ENCODE results near the gene PPP2R1B. TPM values are rescaled to one million over a fixed set of nuclear protein-coding genes. Genes with fewer than 3 reads are reported as not detected.
A peak's percentile ranks its signal among the peaks of the same experiment; 100 is the strongest.
"Not testable (repeated sequence)": the region's sequence is repeated elsewhere in the genome, so short reads cannot be mapped to it uniquely, and the experiment has no call there.

PPP2R1B gene
- total and polyA plus RNA-seq, 12 donors: 5.8 to 16.8 (median 10.7) TPM

GRCh38 chr11:111785886-111786412 is 19.8 kb upstream of the PPP2R1B start:
- Histone ChIP-seq H3K27me3 (no peaks in the 10 kb centered on the region), H3K4me3 (no peak overlapping the region), H3K36me3 (peaks cover 0 to 52% (median 0%) of the 10 kb centered on the region in 9 donors), H3K27ac (peak overlapping the region; percentile 38 to 94 (median 81)), H3K4me1 (peaks cover 0 to 58% (median 12%) of the 10 kb centered on the region in 9 donors), H3K9me3 (no peaks in the 10 kb centered on the region)
- intact Hi-C loops (cut with DNase I): loop anchor here in 2 of 10 donors (5.0 to 10.0 kb wide), 2 partner anchors 46 to 59 kb away; no protein-coding TSS in a partner anchor
- no peak for DNase-seq
- no peak for TF ChIP-seq CTCF (IDR thresholded peaks at IDR 0.05)
- ATAC-seq: peak in 7 of 8 donors; percentile 25 to 67 (median 34)
- 76 to 86% methylated on average over 2 of the region's 2 CpGs for WGBS, 2 donors

GRCh38 chr11:111785076-111785475 is 18.9 kb upstream of the PPP2R1B start:
- 36 to 48% methylated on average over 2 of the region's 2 CpGs for WGBS, 2 donors
- Histone ChIP-seq H3K4me3 (no peak overlapping the region), H3K4me1 (peaks cover 0 to 57% (median 12%) of the 10 kb centered on the region in 9 donors), H3K27me3 (no peaks in the 10 kb centered on the region), H3K36me3 (peaks cover 0 to 49% (median 0%) of the 10 kb centered on the region in 9 donors), H3K9me3 (no peaks in the 10 kb centered on the region), H3K27ac (peak overlapping the region; percentile 38 to 94 (median 81))
- TF ChIP-seq CTCF (IDR thresholded peaks at IDR 0.05): no peak
- intact Hi-C loops (cut with DNase I): loop anchor here in 2 of 10 donors (5.0 to 10.0 kb wide), 2 partner anchors 47 to 60 kb away; no protein-coding TSS in a partner anchor
- ATAC-seq (peak in 1 of 8 donors; percentile 9), DNase-seq (no peak)

- not testable (repeated sequence) for H3K27me3 ChIP-seq, DNase-seq, H3K9me3 ChIP-seq, H3K4me3 ChIP-seq, ATAC-seq
- intact Hi-C loops (cut with DNase I): loop anchor here in 3 of 10 donors (5.0 to 10.0 kb wide), 3 partner anchors 38 to 60 kb away; no protein-coding TSS in a partner anchor
- peaks cover 0 to 57% (median 12%) of the 10 kb centered on the region in 9 donors for H3K4me1 ChIP-seq
- H3K27ac ChIP-seq: peak overlapping the region in 8 of 10 donors; percentile 61 to 94 (median 86)
- 98 to 99% methylated on average over 10 of the region's 10 CpGs for WGBS, 2 donors
- peaks cover 0 to 47% (median 0%) of the 10 kb centered on the region in 9 donors for H3K36me3 ChIP-seq
Observed at GRCh38 chr11:111784311-111784710, 18.1 kb upstream of the PPP2R1B start.

GRCh38 chr11:111782109-111782741 is 16.0 kb upstream of the PPP2R1B start:
- DNase-seq: no peak
- peaks cover 0 to 40% (median 8%) of the 10 kb centered on the region in 9 donors for H3K4me1 ChIP-seq
- no peak for TF ChIP-seq CTCF (IDR thresholded peaks at IDR 0.05)
- no peak for ATAC-seq
- peaks cover 0 to 38% (median 0%) of the 10 kb centered on the region in 9 donors for H3K36me3 ChIP-seq
- H3K27ac ChIP-seq: peak overlapping the region in 1 of 10 donors; percentile 24
- intact Hi-C loops (cut with DNase I): loop anchor here in 3 of 10 donors (5.0 to 10.0 kb wide), 3 partner anchors 40 to 63 kb away; no protein-coding TSS in a partner anchor
- WGBS, 2 donors: 60 to 66% methylated on average over 5 of the region's 5 CpGs
- H3K27me3 ChIP-seq: no peaks in the 10 kb centered on the region
- no peak overlapping the region for H3K4me3 ChIP-seq
- H3K9me3 ChIP-seq: no peaks in the 10 kb centered on the region
